ENCODE measurements around the gene FOLH1.
"Not testable (repeated sequence)": the region's sequence is repeated elsewhere in the genome, so short reads cannot be mapped to it uniquely, and the experiment has no call there.

- not testable (repeated sequence) for TF ChIP-seq CTCF, POLR2A, POLR2AphosphoS5, EP300 (IDR thresholded peaks at IDR 0.05)
Measured at GRCh38 chr11:49184756-49185155, 23.6 kb downstream of the FOLH1 start.
